Measurements from ENCODE around the gene CEP192.

The CEP192 gene

GRCh38 chr18:13019301-13019700, 28.1 kb downstream of the CEP192 start:
- in situ Hi-C loops (cut with MboI; ENCODE audit: low sequenced_read_pairs) = loop anchor here (25.0 kb wide), 1 partner anchor 593 kb away; no protein-coding TSS in a partner anchor

GRCh38 chr18:13022644-13023043, 31.5 kb downstream of the CEP192 start:
- in situ Hi-C loops (cut with MboI; ENCODE audit: low sequenced_read_pairs) = loop anchor here (25.0 kb wide), 1 partner anchor 590 kb away; no protein-coding TSS in a partner anchor

GRCh38 chr18:13025233-13025632, 34.1 kb downstream of the CEP192 start:
- in situ Hi-C loops (cut with MboI; ENCODE audit: low sequenced_read_pairs) = no loop called here

GRCh38 chr18:13026583-13027270, 35.6 kb downstream of the CEP192 start:
- in situ Hi-C loops (cut with MboI; ENCODE audit: low sequenced_read_pairs) = no loop called here

- in situ Hi-C loops (cut with MboI; ENCODE audit: low sequenced_read_pairs) = no loop called here
Measured at GRCh38 chr18:13028869-13029268, 37.7 kb downstream of the CEP192 start.

- in situ Hi-C loops (cut with MboI; ENCODE audit: low sequenced_read_pairs) = no loop called here
Measured at GRCh38 chr18:13032173-13032572, 41.0 kb downstream of the CEP192 start.

- in situ Hi-C loops (cut with MboI; ENCODE audit: low sequenced_read_pairs) = no loop called here
Measured at GRCh38 chr18:13035249-13035914, 44.2 kb downstream of the CEP192 start.

- in situ Hi-C loops (cut with MboI; ENCODE audit: low sequenced_read_pairs) = no loop called here
Measured at GRCh38 chr18:13036622-13037320, 45.6 kb downstream of the CEP192 start.

GRCh38 chr18:13039806-13040205, 48.6 kb downstream of the CEP192 start:
- in situ Hi-C loops (cut with MboI; ENCODE audit: low sequenced_read_pairs) = no loop called here

GRCh38 chr18:13043066-13043465, 51.9 kb downstream of the CEP192 start:
- in situ Hi-C loops (cut with MboI; ENCODE audit: low sequenced_read_pairs) = no loop called here

- in situ Hi-C loops (cut with MboI; ENCODE audit: low sequenced_read_pairs) = no loop called here
Measured at GRCh38 chr18:13048061-13048595, 57.0 kb downstream of the CEP192 start.

- in situ Hi-C loops (cut with MboI; ENCODE audit: low sequenced_read_pairs) = no loop called here
Measured at GRCh38 chr18:13051159-13051558, 60.0 kb downstream of the CEP192 start.

GRCh38 chr18:13051950-13052349, 60.8 kb downstream of the CEP192 start:
- in situ Hi-C loops (cut with MboI; ENCODE audit: low sequenced_read_pairs) = no loop called here

- in situ Hi-C loops (cut with MboI; ENCODE audit: low sequenced_read_pairs) = no loop called here
Measured at GRCh38 chr18:13054336-13054735, 63.2 kb downstream of the CEP192 start.

GRCh38 chr18:13061630-13062189, 70.5 kb downstream of the CEP192 start:
- in situ Hi-C loops (cut with MboI; ENCODE audit: low sequenced_read_pairs) = no loop called here

GRCh38 chr18:13067124-13067523, 76.0 kb downstream of the CEP192 start:
- in situ Hi-C loops (cut with MboI; ENCODE audit: low sequenced_read_pairs) = no loop called here

- in situ Hi-C loops (cut with MboI; ENCODE audit: low sequenced_read_pairs) = no loop called here
Measured at GRCh38 chr18:13067966-13068365, 76.8 kb downstream of the CEP192 start.

GRCh38 chr18:13070460-13070859, 79.3 kb downstream of the CEP192 start:
- in situ Hi-C loops (cut with MboI; ENCODE audit: low sequenced_read_pairs) = no loop called here

- in situ Hi-C loops (cut with MboI; ENCODE audit: low sequenced_read_pairs) = loop anchor here (25.0 kb wide), 1 partner anchor 90 kb away; the partner anchor contains the start of gene CEP192
Measured at GRCh38 chr18:13076886-13077285, 85.7 kb downstream of the CEP192 start.

- in situ Hi-C loops (cut with MboI; ENCODE audit: low sequenced_read_pairs) = loop anchor here (25.0 kb wide), 1 partner anchor 90 kb away; the partner anchor contains the start of gene CEP192
Measured at GRCh38 chr18:13077473-13077872, 86.3 kb downstream of the CEP192 start.

- in situ Hi-C loops (cut with MboI; ENCODE audit: low sequenced_read_pairs) = loop anchor here (25.0 kb wide), 1 partner anchor 91 kb away; the partner anchor contains the start of gene CEP192
Measured at GRCh38 chr18:13078065-13078464, 86.9 kb downstream of the CEP192 start.

All from HL-60/S4 (cell line).